ENCODE data around the gene GFRA1.

The GFRA1 gene

GRCh38 chr10:116245156-116245555, 27.9 kb downstream of the GFRA1 start:
- TF ChIP-seq CTCF (IDR thresholded peaks at IDR 0.05; ENCODE audit: low read depth, low read length) = no peak

GRCh38 chr10:116241642-116242410, 31.2 kb downstream of the GFRA1 start:
- no peak overlapping the region for H3K4me3 ChIP-seq (ENCODE audit: low read depth, low read length)
- no peak for TF ChIP-seq CTCF (IDR thresholded peaks at IDR 0.05; ENCODE audit: low read depth, low read length)

More at GRCh38 chr10:116245156-116245555, 27.9 kb downstream of the GFRA1 start:
- no peak overlapping the region for H3K4me3 ChIP-seq (ENCODE audit: low read depth, low read length)

- no peak overlapping the region for H3K4me3 ChIP-seq (ENCODE audit: low read depth, low read length)
- no peak for TF ChIP-seq CTCF (IDR thresholded peaks at IDR 0.05; ENCODE audit: low read depth, low read length)
Measured at GRCh38 chr10:116241085-116241484, 31.9 kb downstream of the GFRA1 start.

GRCh38 chr10:116240157-116240950, 32.7 kb downstream of the GFRA1 start:
- no peak for TF ChIP-seq CTCF (IDR thresholded peaks at IDR 0.05; ENCODE audit: low read depth, low read length)

GRCh38 chr10:116239229-116239628, 33.8 kb downstream of the GFRA1 start:
- H3K4me3 ChIP-seq (ENCODE audit: low read depth, low read length) = no peak overlapping the region
- TF ChIP-seq CTCF (IDR thresholded peaks at IDR 0.05; ENCODE audit: low read depth, low read length) = no peak

More at GRCh38 chr10:116240157-116240950, 32.7 kb downstream of the GFRA1 start:
- H3K4me3 ChIP-seq (ENCODE audit: low read depth, low read length) = no peak overlapping the region

GRCh38 chr10:116237970-116238369, 35.0 kb downstream of the GFRA1 start:
- no peak overlapping the region for H3K4me3 ChIP-seq (ENCODE audit: low read depth, low read length)
- no peak for TF ChIP-seq CTCF (IDR thresholded peaks at IDR 0.05; ENCODE audit: low read depth, low read length)

- TF ChIP-seq CTCF (IDR thresholded peaks at IDR 0.05; ENCODE audit: low read depth, low read length) = no peak
- no peak overlapping the region for H3K4me3 ChIP-seq (ENCODE audit: low read depth, low read length)
Measured at GRCh38 chr10:116237260-116237659, 35.7 kb downstream of the GFRA1 start.
